ENCODE measurements around the gene SPATS2. TPM values are rescaled to one million over a fixed set of nuclear protein-coding genes. Genes with fewer than 3 reads are reported as not detected.
"Not testable (repeated sequence)": the region's sequence is repeated elsewhere in the genome, so short reads cannot be mapped to it uniquely, and the experiment has no call there.

The SPATS2 gene
- total RNA-seq, 1 donor = 34.1 TPM

DNA sequence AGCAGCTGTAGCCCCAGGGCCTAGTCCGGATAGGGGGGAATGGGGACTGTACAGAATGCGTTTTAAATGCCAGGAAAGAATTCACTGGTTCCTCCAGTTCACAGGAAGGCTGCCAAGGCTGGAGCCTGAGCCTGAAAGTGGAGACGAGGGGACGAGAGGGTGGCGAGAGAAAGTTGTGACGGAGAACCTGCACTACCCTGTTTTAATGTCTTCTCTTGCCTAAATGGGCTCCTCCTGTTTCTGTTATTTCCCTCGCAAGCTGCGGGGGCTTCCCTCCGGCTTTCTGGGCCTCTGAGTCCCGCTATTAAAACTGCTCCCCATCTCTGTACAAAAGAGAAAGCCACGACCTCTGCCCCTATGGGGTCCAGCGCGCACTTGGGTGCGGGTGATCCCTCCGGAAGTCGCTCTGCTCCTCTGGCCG, 34.8 kb upstream of the SPATS2 start:
- H3K4me3 ChIP-seq (ENCODE audit: low read depth, low read length) = no peak overlapping the region
- TF ChIP-seq, protein P1, sequence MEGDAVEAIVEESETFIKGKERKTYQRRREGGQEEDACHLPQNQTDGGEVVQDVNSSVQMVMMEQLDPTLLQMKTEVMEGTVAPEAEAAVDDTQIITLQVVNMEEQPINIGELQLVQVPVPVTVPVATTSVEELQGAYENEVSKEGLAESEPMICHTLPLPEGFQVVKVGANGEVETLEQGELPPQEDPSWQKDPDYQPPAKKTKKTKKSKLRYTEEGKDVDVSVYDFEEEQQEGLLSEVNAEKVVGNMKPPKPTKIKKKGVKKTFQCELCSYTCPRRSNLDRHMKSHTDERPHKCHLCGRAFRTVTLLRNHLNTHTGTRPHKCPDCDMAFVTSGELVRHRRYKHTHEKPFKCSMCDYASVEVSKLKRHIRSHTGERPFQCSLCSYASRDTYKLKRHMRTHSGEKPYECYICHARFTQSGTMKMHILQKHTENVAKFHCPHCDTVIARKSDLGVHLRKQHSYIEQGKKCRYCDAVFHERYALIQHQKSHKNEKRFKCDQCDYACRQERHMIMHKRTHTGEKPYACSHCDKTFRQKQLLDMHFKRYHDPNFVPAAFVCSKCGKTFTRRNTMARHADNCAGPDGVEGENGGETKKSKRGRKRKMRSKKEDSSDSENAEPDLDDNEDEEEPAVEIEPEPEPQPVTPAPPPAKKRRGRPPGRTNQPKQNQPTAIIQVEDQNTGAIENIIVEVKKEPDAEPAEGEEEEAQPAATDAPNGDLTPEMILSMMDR (IDR thresholded peaks at IDR 0.05; ENCODE audit: insufficient read depth, low read length) = no peak
- DNase-seq (ENCODE audit: low read depth) = no peak

DNA sequence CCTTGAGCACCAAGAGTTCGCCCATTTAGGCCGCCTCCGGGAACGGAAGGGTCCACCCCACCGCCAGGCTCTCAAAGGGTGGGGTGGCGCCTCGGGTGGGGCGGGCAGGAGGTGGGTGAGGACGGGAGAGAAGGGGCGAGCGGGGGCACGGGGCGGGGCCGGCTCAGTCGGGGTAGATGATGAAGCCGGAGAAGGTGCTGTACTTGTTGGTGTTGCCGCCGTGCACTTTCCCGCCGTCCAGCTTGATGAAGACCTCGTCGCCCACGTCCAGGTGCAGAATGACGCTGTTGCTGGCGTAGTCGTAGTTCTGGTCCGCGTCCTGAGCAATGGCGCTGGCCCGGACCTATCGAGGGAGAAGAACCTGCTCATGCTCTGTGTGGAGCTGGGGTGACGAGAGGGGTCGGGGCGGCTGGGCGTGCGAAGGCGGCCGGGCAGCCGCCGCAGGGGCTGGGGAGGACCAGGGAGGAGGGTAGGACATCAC, 34.3 kb upstream of the SPATS2 start:
- TF ChIP-seq, protein P1 (IDR thresholded peaks at IDR 0.05; ENCODE audit: insufficient read depth, low read length) = no peak
- no peak overlapping the region for H3K4me3 ChIP-seq (ENCODE audit: low read depth, low read length)
- DNase-seq (ENCODE audit: low read depth) = no peak

DNA sequence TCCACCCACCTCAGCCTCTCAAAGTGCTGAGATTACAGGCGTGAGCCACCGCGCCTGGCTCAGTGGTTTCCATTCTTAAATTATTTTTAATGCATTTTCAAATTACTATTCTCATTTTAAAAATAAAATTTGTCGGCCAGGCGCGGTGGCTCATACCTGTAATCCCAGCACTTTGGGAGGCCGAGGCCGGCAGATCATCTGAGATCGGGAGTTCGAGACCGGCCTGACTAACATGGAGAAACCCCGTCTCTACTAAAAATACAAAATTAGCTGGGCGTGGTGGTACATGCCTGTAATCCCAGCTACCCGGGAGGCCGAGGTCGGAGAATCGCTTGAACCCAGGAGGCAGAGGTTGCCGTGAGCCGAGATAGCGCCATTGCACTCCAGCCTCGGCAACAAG, 33.5 kb upstream of the SPATS2 start:
- DNase-seq (ENCODE audit: low read depth); H3K4me3 ChIP-seq (ENCODE audit: low read depth, low read length): not testable (repeated sequence)

DNA sequence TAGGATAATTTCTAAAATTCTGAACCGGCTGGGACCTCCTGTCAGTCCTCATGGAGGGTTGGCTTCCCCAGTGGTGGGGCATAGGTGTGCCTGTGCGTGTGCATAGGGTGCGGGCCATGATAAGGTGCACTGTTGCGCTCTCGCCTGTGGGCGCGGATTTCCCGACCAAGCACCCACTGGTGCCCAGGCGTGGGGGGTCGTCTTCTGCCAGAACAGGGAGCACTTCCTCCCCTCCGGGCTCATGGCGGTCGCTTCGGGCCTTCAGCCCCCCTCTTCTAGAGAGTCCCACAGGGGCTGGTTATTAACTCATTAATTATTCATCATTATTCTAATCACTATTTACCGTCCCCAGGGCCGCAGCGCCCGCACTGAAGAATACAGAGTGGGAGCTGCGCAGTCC, 33.0 kb upstream of the SPATS2 start:
- H3K4me3 ChIP-seq (ENCODE audit: low read depth, low read length) = no peak overlapping the region
- DNase-seq (ENCODE audit: low read depth) = no peak
- TF ChIP-seq, protein P1 (IDR thresholded peaks at IDR 0.05; ENCODE audit: insufficient read depth, low read length) = no peak

DNA sequence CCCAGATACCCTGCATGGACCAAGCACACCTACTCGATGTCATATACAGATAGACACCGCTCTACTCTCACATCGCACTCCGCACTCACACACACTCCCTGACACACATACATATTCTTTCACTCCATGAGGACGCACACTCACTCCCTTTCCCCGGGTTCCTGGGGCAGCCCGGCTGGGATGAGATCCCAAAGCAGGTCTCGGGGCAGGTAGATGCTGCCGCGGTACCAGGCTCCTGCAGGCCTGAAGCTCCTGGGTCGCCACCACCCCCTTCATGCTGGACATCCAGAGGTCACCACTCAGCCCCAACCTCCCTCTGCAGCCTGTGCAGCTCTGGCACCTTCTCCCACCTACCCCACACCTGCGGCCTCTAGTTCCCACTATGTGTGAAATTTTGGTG, 32.6 kb upstream of the SPATS2 start:
- TF ChIP-seq, protein P1 (IDR thresholded peaks at IDR 0.05; ENCODE audit: insufficient read depth, low read length) = no peak
- H3K4me3 ChIP-seq (ENCODE audit: low read depth, low read length) = no peak overlapping the region
- DNase-seq (ENCODE audit: low read depth) = no peak

DNA sequence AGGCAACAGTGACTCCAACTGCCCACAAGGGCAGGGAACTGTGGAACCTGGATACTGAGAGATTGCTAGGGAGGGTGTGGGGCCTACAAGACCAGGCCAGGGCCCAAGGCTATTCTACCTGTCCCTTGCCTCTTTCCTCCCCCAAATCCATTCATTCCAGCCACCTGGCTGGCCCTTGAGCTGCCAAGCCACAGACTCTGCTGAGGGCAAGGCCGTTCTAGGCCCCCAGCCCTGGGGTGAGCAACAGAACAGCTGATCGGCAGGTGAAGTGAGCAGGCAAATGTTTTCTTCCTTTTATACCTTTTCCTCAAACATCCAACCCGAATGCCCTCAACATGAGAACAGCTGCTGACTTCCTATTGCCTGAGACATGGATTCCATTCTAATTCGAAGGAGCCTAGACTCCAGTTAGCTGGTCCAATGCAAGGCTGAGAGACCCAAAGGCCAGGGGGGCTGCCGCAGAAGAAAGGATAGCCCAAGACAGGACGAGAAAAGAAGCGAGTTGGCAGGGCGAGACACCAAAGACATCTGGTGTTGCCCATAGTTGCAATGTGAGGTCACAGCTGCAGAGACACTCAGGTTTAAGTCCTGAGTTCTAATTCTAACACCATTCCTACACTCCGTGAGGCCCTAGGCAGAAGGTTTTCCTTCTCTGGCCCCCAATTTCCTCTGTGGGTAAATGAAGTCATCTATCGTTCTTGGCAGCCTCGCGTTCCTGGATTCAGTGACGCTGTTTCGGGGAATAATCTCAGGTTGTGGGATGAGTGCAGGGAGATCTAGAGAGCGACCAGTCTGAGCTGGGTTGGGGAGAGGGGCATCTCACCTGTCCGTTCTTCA, 31.9 kb upstream of the SPATS2 start:
- TF ChIP-seq, protein P1 (IDR thresholded peaks at IDR 0.05; ENCODE audit: insufficient read depth, low read length) = no peak
- H3K4me3 ChIP-seq (ENCODE audit: low read depth, low read length) = no peak overlapping the region
- DNase-seq (ENCODE audit: low read depth) = no peak

DNA sequence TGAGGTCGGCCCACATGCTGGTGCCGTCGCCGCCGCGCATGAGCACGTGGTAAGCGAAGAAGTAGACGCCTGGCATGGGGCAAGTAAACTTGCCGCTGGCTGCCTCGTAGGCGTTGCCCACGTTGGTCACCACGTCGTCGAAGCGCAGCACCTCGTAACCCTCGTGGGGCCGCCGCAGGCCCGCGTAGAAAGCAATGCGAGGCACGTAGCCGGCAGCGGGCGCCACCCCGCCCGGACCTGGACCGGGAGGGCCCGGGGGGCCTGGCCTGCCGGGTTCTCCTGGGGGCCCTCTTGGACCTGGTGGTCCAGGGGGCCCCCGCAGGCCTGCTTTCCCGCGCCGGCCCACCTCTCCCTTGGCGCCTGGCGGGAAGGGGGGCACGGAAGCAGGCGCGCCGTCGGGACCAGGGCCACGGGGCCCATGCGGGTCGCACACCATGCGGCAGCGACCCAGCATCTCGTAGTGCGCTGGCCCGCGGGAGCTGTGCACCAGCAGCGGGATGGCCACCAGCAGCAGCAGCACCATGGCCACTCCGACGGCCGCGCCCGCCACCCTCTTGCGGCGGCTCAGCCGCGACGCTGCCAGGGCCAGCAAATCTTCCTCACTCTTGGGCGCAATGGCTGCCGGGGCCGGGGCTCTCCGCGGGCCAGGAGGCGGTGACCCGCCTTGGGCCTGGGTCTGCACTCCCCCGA, 31.2 kb upstream of the SPATS2 start:
- DNase-seq (ENCODE audit: low read depth) = no peak
- H3K4me3 ChIP-seq (ENCODE audit: low read depth, low read length) = no peak overlapping the region
- TF ChIP-seq, protein P1 (IDR thresholded peaks at IDR 0.05; ENCODE audit: insufficient read depth, low read length) = no peak

Measured in fibroblast of the aortic adventitia (primary cell).